Stimulated activated CD8-positive, alpha-beta memory T cell treated with anti-CD3 and anti-CD28 coated beads, Interleukin-2, amount 100 ng/mL, for 48 hours (primary cell): ENCODE measurements around the gene MLPH.

Source experiments
- DNase-seq, 2 donors: peaks; one replicate each; pipeline ENCODE4 v3.0.0-alpha.2; 2020; ENCODE audit warnings: low read depth in 2 of 2

Gene MLPH

DNA sequence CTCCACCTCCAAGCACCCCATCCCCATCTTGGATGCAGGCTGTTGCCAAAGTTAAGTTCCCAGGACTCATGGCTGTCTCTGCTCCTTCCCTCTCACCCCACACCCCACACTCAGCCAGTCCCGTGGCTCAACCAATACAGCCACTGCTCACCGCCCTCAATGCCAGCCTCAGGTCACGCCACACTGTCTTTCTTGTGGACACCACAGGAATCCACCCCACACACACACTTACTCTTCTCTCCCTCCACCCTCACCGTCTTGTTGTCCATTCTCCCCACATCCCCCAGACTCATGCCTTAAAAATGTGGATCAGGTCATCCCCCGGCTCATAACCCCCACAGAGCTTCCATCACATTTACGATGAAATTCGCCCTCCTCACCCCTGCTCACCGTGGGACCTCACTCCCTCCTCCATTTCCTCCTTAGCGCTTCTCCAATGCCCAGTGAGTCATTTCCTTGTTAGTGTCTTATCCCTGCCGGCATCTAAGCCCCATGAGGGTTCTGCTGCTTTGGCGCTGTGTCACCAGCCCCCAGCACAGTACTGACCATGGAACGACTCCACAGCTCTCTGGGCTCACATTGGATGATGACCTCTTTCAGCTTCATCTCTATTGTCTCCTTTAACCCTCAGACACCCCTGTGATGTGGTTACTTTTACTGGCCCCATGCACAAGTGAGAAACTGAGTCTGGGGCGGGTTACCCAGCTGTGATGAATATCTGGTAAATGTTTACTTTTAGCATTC lies 13.8 kb downstream of the MLPH start:
- DNase-seq, result no peak

DNA sequence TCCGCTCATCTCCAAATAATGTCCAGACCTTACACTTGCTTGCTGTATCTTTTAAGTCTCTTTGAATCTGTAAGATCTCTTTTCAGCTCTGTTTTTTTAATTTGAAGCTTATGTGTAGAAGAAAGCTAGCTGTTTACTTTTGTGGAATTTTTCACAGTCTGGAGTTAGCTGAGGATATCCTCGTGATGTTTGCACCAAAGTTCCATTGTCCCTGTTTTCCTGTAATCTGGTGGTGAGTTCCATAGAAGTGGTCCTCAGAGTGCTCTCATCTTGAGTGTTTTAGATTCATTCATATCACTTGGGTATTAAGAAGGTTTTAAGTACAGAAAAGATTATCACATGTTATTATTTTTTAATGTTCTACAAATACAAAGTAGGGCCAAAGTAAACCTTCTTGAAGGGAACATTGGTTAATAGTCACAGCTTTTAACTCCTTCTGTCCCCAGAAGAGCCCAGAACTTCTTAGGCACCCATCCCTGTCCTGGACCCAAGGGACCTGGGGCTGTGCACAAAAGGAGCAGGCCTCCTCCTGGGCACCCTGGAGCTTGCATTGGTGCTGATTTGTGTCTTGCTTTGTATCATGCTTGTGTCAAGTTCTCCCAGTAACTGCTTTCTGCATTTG lies 15.0 kb downstream of the MLPH start:
- no peak for DNase-seq

DNA sequence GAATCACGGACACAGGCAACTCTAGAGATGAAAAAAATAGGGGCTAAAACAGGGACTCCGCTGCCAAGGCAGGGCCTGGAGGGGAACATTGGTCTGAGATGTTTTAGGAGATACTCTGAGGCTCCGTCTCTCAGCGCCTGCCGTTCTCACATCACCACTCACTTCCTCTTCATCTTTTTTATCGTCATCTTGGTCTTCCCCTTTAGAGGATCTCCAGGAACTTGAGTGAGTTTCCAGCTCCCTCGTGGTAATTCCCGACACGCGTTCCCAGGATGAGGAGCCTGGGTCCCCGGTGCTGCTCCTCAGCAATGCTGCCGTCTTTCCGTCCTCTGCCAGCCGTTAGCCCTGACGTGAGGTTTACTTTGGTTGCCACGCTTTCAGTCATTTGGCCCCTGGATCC lies 16.1 kb downstream of the MLPH start:
- no peak for DNase-seq

DNA sequence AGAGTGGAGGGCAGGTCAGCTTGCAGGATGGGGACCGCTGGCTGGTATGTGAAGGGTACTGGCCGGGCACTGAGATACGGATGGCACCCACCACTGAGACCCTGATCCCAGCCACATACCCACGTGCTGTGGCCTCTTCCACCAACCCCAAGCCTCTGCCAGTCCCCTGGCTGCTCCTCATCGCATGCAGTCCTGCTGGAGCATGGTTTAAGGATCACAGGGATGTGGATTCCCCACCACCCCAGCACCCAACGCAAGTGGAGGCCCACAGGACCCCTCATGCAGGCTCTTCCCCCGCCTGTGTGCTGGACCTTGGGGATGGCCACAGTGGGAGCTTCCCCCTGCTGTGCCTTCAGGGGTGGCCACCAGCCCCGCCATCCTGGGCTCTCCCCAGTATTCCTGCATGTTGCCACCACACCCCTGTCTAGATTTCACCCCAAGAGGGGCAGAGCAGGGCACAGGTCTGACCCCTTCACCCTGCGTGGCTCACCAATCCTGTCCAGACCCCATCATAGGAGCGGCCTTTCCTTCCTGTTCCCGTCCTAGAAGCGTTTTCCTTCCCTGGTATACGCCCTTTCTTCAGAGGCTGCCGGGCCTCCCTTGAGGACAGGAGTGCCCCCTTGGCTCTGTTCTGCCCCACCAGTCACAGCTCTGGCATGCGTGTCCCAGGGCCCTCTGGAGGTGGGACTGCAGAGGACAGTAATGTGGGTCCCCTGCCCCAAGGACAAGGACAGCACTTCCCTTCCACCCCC lies 18.3 kb downstream of the MLPH start:
- no peak for DNase-seq

DNA sequence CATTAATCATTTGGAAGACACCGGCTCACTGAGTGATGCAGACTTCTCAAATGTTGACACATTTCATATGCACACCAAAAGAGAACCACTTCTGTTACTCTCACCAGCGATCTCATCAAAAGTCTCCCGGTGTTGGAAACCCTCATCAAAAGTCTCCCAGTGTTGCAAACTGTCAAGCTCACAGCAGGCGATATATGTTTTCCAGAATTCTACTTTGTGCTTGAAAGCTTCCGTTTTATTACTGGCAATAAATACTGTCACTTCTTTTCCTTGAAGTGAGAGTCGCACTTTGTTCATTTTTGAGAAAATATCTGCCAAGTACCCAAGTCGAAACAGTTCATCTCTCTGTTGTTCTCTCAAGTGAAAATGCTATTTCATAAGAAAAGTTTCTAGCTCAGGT lies 20.5 kb downstream of the MLPH start:
- DNase-seq, result no peak

DNA sequence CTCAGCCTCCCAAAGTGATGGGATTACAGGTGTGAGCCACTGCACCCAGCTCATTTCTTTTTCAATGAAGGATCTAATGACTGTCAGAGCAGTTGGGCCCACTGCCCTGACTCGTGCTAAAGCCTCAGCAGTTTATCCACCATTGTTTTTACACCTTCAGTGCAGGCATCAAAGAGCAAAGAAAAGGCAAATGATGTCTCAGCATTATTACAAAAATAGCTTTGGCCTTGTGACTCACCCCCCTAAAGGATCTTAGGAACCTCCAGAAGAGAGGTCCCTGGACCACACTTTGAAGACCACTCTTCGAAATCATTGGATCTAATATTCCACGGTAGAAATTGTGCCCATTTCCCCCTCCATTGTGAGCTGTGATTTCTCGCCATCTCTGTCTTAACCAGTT lies 21.3 kb downstream of the MLPH start:
- no peak for DNase-seq

DNA sequence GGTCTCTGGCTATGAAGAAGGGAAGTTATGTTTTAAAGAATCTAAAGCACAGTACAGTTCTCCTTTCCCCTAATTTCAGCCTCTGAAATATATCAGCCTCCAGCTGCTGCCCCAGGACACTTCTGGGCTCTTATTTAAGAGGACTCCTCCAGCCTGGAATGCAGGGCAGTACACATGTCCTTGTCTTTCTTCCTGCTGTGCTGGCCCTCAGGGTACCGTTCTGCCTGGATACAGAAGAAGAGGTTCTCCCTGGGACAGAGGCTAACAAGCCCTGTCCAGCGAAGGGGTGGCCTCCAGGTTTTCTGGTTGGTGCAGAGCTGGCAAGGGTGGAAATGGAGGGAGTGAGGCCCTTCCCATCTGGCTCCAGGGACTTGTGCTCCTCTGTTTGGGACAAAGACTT lies 22.1 kb downstream of the MLPH start:
- DNase-seq, result no peak

DNA sequence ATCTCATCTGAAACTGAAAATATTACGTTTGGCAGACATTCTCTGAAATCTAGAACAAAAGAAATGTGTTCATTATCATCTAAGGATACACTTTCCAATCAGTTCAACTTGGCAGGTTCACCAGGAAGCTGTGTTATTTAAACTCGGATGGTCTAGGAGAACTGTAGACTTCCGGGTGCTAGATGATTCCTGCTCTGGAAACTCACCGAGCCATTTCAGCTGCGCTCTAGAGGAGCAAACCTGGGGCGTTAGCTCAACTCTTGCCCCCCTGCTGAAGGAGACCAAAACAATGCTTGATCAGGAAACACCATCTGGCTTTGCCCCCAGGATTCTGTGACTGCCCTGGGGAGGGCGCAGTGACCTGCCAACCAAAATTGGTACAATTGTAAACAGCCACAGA lies 22.9 kb downstream of the MLPH start:
- no peak for DNase-seq

DNA sequence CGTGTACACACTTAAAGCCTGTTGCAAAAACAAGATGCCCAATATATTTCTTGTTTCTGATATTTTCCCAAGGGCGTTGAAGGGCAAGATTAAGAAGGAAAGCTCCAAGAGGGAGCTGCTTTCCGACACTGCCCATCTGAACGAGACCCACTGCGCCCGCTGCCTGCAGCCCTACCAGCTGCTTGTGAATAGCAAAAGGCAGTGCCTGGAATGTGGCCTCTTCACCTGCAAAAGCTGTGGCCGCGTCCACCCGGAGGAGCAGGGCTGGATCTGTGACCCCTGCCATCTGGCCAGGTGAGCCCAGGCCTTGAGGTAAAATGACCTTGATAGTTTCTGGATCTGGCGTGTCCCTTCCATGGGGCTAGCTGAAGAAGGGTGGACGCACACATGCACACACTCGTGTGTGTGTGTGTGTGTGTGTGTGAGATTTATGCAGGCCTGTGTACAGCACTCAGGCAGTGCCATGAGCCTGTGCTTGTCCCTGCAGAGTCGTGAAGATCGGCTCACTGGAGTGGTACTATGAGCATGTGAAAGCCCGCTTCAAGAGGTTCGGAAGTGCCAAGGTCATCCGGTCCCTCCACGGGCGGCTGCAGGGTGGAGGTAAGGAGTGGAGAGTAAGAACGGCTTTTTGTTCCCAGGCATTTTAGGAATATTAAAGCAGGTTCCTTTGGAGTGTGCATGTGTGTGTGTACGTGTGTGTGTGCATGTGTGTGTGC lies 23.6 kb downstream of the MLPH start:
- DNase-seq, result no peak

DNA sequence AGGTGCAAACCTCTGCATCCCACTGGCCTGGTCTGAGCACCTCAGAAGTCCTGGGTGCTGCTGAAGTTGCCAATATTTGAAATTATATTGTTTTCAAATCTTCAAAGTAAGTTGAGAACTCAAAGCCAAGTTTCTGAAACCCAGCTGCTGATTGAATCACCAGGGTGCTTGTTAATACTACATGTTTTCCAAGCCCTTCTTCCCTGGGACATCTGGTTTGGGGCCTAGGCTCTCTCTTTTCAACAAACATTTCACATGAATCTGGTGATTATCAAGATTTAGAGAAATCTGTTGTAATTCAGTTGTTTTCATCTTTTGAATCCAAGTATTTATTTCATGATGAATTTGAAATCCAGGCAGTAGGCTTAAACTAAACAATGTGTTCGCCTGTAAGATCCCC lies 24.4 kb downstream of the MLPH start:
- no peak for DNase-seq

DNA sequence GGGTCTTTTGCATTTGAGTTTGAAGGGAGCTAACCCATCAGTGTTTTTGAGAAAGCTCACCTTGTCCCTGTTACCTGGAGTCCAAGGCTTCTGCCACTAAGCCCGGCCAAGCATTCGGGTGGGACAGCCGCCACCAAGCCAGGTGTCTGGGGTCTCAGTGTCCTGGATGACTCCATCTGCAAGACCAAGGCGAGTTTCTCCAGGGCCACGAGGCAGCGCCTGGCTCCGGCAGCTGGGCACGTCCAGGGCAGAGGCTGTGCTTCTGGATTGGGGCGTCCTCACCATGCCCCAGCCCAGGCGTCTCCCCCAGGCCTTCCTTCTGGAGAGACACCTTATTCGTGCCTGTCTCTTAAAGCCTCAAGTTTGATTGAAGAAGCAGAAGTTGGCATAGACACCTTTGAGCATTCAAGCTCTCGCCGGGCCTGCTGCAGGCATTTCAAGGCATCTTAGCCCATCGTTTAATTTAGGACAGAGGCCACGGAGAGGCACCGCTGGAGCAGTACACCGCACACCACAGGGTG lies 24.9 kb downstream of the MLPH start:
- no peak for DNase-seq

DNA sequence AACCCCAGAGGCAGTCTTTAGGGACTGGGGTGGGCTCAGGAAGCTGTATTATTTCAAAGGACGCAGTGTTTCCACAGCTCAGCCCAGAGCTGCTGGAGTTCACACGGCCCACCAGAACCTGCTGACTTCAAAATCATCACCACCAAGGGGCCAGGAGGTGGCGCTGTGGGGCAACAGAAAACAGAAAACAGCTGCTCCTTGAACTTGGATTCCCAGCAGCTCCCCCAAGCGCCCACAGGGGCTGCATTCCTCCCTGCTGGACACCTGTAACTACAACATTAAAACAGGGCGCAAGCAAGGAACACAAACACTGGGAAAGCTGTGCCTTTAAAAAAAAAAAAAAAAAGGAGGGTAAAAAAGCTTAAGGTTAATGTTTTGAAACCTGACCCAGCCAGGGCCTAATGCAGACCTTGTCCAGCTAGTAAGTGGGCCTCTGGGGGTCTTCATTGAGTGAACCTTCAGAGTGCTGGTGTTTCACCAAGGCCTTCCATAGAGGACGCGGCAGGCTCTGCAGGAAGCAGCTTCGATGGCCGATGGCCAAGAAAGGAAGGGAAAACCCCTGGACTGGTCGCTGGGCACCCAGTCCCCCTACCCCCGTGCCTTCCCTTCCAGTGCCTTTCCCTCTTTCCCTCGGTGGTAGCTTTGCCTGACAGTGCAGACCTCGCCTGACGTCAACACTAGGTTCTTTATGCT lies 25.9 kb downstream of the MLPH start:
- peak; percentile 54 to 69 for DNase-seq

DNA sequence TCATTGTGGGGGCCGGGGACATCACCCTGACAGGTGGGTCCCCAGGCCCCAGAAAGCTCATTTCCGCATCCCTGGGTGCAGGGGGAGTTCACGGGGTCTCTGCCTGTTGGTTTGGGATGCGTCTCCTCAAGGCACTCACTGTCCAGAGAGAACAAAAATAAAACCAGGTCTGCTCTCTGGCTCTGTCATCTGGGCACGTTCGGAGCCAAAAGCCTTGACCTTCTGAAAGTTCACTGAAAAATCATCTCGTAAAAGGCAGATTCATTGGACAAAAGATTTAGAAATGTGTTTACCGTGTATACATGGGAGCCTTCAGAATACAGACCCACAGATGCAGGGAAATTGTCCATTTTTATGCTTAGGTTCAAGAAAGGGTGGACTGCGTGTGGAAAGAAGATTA lies 26.6 kb downstream of the MLPH start:
- no peak for DNase-seq

DNA sequence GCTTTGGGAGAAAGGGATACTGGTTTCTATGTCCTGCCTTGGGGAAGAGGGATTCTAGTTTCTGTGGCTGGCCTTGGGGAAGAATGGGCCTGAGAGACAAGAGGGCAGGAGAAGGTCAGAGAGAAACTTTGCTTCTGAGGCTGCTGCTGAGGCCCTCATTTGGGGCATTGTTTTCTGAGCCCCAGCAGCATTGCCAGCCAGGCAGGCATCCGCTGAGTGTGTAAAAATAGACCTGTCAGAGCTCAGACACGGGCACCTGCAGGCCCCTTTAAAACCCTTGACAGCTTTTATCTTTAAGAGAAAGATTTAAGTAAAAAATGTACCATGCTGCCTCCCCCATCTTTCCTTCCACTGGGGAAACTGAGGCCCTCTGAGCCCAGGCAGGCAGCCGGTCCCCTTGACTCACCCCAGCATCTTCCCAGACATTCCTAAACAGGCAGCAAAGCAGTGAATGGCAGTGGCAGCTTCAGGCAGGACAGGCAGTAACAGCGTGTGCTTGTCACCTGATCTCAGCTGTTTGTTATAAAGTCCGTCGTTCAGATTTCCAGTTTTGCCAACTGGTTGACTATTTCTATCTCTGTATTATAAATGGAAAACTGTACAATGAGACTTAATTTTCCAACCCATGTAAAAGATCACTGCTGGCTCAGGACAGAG lies 27.6 kb downstream of the MLPH start:
- DNase-seq, result no peak

DNA sequence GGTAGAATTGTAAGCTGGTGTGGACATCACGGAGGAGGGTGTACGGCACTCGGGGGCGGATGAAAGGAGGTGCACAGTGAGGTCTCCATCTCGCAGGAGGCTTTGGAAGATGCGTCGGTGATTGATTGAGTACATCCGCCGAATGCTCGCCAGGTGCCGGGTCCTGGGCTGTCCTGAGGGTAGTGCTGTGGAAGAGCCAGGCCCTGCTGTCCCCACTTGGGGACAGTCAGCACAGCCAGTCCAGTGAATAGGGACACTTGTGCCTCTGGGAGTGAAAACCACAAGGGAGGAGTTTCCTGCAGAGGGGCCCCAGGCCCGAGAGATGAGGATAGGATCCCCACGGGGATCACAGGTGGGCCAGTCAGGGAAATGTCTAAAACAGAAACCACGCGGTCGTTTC lies 28.1 kb downstream of the MLPH start:
- no peak for DNase-seq

DNA sequence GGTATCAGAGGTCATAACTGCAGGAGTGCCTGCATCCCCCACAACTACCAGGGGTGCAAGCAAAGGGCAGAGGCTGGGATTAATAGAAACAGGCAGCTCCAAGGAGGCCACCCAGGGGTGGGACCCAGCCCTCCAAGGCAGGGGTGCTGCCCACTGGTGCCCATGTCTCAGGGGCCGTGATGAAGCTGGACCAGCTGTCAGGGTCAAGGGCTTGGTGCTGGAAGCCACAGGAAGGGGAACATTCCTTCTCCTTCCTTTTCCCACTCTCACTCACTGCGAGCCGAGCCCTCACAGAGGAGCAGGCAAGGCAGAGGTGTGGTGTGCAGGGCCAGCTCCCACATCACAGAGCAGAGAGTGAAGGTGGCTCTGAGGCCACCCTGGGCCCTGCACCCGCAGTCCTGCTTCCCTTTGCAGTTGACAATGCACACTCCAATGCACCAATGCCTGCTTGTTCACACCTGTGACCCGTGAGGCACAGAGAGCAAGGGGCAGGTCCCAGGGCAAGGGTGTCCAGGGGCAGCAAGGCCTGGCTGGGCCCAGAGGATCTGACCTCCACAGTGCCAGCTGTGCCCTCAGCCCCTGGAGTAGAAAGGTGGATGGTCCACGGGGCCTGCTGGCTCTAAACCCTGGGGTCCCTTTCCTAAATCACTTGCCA lies 28.7 kb downstream of the MLPH start:
- no peak for DNase-seq

DNA sequence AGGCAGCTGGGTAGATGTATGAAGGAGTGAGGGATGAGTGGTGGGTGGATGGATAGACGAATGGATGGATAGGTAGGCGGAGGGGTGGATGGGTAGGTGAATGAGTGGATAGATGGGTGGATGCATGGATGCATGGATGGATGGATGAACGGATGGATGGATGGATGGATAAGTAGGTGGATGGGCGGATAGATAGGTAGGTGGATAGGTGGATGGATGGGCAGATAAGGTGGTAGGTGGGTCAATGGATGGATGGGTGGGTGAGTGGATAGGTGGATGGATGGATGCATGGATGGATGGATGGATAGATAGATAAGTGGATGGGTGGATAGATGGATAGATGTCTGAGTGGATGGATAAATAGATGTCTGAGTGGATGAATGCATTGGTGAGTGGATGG lies 30.1 kb downstream of the MLPH start:
- no peak for DNase-seq

DNA sequence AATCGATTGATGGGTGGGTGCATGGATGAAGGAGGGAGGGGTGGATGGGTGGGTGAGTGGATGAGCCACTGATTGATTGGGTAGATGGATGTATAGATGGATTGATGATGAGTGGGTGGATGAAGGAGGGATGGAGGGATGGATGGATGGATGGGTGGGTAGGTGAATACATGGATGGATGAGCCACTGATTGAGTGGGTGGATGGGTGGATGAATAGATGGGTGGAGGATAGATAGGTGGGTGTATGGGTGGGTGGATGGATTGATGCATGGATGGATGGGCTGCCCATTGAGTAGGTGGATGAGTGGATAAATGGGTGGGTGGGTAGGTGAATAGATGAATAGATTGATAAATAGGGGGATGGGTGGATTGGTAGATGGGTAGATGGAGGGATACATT lies 30.9 kb downstream of the MLPH start:
- DNase-seq, result no peak

DNA sequence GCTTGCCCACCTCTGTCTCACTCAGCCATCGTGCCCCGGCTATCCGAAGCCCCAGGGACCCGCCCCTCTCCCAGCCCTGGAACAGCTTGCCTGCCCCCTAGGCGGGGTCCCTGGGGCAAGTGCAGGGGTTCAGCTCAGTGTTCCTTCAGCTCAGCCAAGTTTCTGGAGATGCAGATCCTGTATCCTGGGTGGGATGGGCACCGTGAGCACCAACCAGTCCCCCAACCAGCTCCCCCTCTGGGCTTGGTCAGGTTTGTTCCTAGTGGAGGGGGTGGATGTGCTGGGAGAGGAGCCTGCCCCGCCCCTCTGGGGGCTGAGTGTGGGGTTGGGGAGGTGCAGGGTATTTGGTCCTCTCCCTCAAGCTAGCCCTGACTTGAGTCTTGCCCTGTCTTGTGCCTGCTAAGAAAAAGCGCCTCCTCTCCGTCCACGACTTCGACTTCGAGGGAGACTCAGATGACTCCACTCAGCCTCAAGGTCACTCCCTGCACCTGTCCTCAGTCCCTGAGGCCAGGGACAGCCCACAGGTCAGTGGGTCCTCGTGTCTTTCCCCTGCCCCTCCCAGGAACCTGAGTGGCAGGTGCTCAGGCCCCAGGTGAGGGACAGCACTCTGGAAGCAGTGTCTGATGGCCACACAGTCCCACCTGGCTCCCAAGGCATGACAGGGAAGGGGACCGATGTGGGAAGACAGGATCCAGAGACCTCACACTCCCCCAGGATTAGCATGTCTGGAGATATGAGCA lies 32.6 kb downstream of the MLPH start:
- DNase-seq, result no peak

DNA sequence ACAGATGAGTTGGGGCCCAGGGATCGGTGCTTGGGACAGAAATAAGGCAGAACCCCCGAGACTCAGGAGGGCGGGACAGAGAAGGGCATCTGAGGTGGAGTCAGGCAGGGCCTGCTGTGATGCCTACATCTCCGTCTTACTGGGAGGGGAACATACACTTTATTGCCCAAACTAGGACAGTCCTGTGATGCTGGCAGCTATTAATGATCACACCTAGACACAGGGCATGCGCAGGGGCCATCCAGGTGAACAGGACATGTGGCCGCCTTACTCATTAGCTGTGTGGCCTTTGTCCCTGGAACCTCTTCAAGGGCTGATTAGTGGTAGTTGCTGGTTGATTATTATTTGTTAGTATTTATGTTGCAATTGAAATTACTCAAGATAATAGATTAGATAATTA lies 33.2 kb downstream of the MLPH start:
- no peak for DNase-seq
